Measurements from ENCODE around the gene TMEM52.

DNA sequence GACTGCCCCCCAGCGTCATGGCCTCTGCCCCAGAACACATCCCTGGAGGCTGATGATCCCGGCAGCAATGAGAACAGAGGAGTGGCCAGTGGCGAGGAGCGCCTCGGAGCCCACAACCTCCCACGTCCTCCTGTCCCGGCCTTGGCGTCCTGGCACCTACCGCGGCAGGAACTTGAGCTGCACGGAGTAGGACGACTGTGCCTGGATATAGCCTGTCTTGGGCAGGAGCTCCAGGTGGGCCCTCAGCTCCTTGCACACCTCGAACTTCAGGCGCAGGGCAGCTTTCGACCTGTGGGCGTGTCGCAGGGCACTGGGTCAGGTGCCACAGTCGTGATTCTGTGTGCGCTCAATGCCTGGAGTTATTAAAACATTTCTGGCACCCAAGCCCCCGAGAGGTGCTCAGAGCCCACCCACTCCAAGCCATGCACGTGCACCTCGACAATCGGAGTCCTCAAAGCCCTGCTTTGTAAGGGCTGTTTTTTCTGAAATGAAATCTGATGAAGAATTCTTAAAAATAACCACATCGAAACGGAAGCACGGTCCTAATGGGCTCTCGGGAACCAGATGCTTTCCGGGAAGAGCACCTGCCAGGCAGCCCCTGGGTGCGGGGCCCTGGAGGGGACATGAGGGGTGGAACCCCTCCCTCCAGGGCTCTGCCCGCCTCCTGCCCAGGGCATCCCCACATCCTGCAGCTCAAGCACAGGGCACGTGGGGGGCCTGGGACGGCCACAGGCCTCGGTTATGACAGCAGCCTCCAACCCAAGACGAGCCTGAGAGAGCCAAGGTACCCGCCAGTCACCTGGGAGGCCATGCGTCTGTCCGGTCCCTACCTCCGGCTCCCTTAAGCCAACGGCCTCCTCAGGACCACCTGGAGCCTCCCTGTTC is 23.0 kb upstream of the TMEM52 start:
- TF ChIP-seq JUNB (IDR thresholded peaks at IDR 0.05) (no peak), MAFK (IDR thresholded peaks at IDR 0.05; ENCODE audit: partially characterized antibody) (no peak)
